NT2/D1 (cell line): Measurements from ENCODE around the gene TMEM106B.

Experiments used
- SUZ12 ChIP-seq: IDR thresholded peaks from 2 replicates; pipeline ENCODE4 v1.6.1; 2011; ENCODE audit not compliant: insufficient read length, insufficient read depth; ENCODE audit errors: extremely low read depth
- YY1 ChIP-seq: IDR thresholded peaks from 2 replicates; pipeline ENCODE4 v1.6.1; 2011; ENCODE audit not compliant: insufficient read length, insufficient read depth

- TF ChIP-seq SUZ12 (no peak), YY1 (no peak)
Observed at GRCh38 chr7:12220389-12221046, 9.4 kb downstream of the TMEM106B start.
